NCI-H1694 (cell line): ENCODE measurements around the gene FKBP7.
"Not testable (repeated sequence)": the region's sequence is repeated elsewhere in the genome, so short reads cannot be mapped to it uniquely, and the experiment has no call there.

ENCODE experiments used
- DNase-seq: peaks from one replicate; lab custom pipeline; 2025; lab: John Stamatoyannopoulos, UW

The FKBP7 gene, protein sequence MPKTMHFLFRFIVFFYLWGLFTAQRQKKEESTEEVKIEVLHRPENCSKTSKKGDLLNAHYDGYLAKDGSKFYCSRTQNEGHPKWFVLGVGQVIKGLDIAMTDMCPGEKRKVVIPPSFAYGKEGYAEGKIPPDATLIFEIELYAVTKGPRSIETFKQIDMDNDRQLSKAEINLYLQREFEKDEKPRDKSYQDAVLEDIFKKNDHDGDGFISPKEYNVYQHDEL

DNA sequence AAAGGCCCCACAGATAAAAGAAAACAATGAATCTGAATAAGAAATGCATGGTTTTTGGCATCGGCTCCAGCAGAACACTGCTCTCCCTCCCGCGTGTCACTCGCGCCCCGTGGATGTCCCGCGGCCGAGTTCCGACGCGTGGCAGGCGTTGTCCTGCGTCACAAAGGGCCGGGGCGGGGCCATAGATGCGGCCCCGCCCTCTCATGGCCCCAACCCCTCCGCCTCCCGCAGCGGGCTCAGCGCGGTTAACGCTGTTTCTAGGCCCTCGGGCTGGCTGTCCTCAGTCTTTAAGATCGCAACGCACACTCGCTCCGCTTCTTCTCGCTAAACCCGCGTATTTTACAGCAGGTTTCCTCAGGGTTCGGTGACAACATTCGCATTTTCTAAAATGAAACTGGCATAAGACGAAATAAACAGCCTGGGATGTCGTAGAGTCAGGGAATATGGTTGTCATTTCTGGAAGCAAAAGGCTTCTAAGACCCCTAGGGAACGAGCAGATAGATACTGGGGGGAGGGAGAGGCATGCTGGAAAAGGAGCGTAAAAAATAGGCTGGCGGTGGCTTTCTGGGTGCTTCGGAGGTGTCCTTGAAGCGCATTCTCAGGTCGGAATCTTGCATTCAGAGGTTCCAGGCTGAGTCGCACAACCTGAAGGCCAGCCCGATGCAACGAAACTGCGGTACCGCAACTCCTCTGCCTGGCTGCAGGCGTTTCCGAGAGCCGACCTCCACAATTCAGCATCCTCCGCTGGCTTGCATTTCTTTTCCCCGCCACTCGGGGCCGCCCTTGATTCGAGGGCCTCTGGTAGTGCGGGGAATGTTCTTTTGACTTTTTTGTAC, at the start of gene FKBP7:
TSS of gene FKBP7 (minus strand) at position 162 of the 836 bp plus-strand sequence. CDS start at position 61, 101 bp downstream.
- DNase-seq: peak; percentile 83

DNA sequence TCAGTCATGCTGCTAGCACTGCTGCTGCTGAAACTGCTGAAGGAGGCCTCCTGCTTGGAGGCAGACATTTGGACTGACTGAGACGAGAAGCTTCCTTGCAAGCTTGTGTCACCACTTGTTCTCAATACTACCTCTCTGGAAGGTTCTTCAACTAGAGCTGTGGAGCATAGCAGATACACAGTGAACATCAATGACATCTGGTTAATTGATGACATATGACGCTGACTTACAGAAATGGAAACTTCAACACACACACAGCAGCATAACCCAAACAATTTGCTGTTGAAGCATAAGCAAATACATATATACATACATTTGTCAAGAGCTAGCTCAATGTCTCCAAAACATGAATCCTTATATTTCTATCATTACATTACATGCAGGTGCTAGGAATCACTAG, 49.2 kb upstream of the FKBP7 start:
- DNase-seq: no peak

DNA sequence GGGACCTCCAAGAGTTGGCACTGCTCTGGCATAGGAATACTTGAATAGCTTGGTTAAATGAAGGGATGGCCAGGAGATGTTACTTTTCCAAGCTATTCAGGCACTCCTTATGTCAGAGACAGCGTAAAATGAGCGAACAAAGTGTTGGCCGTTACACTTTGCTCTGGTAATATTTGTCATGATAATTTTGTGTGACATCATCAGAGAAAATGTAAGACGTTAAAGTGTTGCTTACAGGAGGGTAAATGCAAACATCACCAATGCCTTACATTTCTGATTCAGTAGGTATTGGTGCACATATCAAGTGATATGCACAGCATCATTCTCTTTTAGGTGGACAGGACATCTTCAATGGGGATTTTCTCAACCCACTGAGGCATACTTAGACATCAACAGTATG, 47.9 kb upstream of the FKBP7 start:
- no peak for DNase-seq

DNA sequence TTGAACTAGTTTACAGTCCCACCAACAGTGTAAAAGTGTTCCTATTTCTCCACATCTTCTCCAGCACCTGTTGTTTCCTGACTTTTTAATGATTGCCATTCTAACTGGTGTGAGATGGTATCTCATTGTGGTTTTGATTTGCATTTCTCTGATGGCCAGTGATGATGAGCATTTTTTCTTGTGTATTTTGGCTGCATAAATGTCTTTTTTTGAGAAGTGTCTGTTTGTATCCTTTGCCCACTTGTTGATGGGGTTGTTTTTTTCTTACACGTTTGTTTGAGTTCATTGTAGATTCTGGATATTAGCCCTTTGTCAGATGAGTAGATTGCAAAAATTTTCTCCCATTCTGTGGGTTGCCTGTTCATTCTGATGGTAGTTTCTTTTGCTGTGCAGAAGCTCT, 47.1 kb upstream of the FKBP7 start:
- DNase-seq: not testable (repeated sequence)

DNA sequence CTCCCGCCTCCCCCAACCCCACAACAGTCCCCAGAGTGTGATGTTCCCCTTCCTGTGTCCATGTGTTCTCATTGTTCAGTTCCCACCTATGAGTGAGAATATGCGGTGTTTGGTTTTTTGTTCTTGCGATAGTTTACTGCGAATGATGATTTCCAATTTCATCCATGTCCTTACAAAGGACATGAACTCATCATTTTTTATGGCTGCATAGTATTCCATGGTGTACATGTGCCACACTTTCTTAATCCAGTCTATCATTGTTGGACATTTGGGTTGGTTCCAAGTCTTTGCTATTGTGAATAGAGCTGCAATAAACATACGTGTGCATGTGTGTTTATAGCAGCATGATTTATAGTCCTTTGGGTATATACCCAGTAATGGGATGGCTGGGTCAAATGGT, 46.6 kb upstream of the FKBP7 start:
- not testable (repeated sequence) for DNase-seq

DNA sequence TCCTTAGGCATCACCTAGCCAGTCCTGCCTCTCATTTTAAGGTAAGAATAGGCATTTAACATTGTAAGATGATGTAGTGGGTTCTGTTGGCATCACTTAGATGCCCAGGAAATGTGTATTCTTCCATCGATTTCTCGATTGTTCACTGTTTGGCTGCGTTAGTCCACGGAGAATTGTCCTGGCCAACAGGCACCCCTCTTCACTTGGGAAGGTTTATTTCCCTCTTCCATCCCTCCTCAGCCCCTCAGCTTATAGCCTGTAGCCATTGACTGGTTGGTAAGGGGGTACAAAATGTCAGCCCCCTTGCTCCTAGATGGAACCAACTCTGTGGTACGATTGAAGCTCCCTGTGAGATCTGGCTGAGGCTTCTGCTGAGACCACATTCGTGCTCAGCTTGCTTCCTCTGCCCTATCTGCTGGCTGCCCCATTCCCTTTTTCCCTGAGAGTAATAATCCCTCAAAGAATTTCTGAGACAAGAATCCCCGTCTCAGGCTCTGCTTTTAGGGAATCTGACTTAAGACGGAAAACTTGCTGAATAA, 45.3 kb upstream of the FKBP7 start:
- no peak for DNase-seq

DNA sequence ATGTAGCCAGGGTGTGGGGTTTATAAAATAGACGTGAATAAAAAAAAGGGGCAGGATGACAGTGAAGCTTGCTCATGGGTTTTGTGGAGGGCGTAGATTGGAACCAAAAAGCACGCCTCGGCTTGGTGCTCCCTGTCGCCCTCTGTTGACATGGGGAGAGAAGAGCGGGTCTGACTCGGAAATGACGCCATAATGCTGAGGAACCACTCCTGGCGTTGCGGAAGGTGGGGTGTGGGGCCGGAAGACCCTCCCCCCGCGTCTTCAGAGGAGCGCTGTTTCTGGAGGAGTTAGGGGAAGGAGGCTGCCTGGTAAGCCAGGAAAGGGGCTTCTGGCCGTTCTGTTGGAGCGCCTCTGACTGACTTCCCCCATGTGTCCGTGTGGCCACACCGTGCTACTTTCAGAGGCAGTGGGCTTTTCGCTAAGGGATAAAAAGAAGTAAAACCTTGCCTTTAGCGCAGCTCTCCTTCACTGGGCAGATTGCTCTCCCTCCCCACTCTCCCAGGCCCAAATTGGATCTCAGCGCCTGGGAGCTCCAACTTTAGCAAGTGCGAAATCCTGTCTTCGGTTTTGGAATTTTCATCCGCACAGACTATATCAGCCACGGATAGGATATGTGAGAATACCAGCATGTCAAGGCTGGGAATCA, 44.7 kb upstream of the FKBP7 start:
- peak; percentile 69 for DNase-seq

DNA sequence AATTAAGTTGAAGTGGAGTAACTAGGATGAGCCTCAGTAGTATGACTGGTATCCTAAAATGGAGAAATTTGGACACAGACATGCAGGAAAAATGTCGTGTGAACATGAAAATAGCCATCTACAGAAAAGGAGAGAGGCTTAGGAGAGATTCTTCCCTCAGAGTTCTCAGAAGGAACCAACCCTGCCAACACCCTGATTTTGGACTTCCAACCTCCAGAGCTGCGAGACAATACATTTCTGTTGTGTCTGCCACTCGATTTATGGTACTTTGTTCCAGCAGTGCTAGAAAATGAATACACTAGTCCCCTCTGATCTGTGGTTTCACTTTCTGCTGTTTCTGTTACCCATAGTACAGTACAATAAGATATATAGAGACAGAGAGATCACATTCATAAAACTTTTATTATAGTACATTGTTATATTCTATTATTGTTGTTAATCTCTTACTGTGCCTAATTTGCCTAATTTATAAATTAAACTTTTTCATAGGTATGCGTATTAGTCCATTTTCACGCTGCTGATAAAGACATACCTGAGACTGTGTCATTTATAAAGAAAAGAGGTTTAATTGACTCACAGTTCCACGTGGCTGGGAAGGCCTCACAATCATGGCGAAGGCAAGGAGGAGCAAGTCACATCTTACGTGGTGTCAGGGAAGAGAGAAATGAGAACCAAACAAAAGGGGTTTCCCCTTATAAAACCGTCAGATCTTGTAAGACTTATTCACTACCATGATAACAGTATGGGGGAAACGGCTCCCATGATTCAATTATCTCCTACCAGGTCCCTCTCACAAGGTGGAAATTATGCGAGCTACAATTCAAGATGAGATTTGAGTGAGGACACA, 43.1 kb upstream of the FKBP7 start:
- DNase-seq: no peak

DNA sequence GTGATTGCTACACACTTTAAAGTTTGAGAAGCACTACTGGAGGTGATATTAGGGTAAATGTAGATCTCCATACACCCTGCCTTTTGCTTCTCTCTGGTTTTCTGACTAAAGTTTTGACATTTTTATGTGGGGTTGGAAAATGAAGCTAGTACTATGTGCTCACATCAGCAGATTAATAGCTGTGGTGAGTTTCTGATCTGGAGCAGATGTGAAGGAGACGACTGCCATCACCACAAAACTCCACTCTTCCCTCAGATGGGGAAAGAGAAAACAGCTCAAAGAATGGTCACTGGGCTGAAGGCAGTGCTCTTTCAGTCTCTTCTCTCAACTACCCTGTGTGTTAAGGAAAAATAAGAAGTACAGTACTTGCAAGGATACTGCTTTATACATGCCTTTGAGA, 39.1 kb upstream of the FKBP7 start:
- no peak for DNase-seq

DNA sequence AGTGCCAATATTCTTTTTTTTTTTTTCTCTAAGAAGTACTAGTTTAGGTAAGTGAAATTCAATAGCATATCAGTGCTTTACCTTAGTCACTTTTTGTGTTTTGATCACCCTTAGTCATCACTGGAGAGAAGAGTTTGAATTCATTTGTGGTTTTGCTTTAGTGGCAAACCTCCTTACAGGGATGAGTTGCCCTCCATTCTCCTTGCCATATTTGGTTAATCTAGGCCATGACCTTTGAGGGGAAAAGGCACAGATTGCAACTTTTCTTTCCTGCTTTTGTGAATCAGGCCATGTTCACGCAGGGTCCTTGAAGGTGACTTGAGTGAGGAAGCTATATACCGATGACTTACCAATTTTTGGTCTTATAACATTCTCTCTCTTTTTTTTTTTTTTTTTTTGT, 36.3 kb upstream of the FKBP7 start:
- no peak for DNase-seq

DNA sequence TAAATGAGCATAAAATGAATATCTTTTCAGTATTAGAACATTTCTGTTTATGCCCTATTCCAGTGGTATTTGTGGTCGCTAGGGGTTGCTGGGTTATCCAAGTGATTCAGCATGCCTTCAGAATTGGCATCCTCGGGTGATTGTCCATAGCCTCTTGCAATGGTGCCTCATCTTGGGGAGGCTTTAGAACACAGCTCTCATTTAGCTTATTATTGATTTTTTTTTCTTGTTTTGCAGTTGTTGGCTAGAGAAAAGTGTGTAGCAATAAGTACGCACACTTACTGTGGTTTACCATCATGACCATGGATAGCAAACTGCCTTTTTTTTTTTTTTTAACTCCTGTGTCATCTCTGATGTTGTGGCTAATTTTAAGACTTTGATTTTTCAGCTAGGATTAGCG, 35.5 kb upstream of the FKBP7 start:
- DNase-seq: no peak

DNA sequence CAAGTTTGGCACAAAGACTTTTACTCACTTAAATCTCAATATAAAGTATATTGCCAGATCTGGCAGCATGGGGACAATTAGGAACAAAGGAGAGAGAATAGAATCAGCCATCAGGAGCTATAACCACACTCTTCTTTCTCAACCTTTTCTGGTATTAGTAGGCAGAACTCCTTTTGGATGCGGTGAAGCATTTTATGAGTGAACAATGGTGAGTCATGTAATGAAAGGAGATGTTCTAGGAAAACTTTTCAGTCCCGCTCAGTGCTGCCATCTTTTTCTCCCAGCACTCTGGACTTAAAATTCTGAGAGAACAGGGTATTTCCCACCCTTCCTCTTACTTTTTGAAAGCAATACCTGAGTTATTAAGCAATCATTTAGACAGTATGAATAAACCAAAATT, 34.1 kb upstream of the FKBP7 start:
- DNase-seq: no peak

DNA sequence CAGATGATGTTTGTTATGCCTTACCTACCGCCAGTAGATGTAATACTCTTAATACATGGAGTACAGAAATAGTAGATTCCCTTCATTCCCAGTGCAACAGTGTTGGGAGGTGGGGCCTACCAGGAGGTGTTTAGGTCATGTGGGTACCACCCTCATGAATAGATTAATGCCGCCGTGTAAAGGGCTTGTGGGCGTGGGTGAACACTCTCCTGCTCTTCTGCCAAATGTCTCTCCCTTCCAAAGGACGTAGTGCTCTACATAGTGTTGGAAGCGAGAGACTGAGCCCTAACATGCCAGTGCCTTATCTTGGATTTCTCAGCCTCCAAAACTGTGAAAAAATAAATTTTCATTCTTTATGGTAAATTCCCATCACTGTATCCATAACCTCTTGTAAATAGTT, 32.0 kb upstream of the FKBP7 start:
- no peak for DNase-seq

DNA sequence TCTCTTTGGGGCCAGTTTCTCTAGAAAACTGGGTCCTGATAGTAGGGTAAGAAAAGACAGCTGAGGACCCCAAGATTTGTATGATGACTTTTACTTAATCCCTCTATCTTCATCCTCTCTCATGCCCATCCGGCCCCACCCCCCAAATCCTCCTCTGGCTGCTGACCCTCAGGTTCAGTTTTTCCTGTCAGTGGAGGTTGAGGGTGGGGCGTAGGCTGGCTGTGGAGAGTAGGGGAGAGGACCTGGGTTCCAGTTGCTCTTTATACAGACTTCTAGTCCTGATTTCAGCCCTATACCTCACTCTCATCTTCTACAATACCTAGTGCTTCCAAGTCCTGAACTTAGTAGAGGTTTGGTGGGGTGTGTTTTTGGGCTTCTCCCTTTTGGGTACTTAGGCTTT, 30.2 kb upstream of the FKBP7 start:
- DNase-seq: no peak

DNA sequence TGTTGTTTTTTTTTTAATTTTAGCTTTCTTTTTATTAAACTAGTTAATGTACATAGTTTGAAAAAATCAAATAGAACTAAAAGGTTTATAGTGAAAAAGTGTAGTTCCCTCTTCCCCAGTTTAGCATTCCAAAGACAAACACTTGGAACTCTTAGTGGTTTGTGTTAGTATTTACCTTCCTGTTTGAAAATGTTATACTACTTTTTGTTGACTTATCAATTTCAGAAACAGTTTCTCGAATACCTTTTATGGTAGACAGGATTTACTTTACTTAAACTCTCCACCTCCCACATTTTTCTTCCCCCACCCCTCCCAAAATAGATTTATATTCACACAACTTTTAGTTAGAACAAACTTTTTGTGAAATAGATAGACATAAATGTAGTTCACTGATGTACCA, 28.5 kb upstream of the FKBP7 start:
- DNase-seq: no peak

DNA sequence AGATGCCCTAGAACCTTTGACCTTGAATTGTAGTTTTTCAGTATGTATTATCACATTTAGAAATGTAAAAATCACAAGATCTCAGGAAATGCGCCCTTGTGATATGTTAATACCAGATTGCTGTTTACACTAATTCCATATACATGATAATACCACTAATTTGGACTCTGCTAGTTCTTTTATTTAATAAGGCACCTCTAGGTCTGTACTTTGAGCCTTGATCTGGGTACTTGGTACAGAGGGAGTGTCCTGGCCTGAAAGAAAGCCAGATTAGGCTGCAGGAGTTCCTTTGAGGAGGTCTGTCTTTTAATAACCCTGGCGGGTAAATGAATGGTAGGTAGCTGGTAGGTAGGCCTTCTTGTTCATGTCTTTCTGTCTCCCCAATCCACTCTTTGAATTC, 28.1 kb upstream of the FKBP7 start:
- no peak for DNase-seq

DNA sequence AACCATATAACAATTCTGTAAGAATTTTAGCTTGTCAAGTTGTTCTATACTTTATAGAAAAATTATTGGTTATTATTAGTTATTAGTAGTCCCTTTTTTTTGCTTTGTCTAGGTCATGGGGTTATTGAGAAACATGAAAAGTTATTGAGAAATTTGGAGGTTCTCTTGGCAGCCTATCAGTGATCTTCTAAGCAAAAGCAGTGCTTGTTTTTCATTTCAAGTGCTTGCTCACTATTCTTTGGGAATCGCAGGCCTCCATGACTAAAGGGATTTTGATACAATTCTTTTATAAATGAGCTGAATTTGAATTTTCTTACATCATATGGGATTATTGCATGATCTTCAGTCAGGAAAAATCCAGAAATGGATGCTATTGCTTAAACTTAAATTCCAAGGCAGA, 27.7 kb upstream of the FKBP7 start:
- DNase-seq: no peak

DNA sequence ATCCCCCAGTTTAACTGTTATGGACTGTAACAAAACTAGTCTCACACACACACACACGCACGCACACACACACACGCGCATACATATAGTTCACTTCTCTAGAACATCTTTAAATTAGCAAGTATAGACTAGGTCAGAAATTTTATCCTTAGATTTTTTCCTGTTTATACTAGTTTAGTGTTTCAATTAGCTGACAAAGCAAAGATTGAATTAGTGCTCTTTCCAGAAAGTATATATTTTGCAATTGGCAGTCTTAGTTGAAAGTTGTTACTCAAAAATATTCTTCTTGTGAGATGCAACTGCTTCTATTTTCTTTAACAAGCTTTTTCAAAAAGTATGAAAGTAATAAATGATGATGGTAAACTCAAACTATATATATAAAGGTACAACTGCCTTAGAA, 24.4 kb upstream of the FKBP7 start:
- DNase-seq: no peak

DNA sequence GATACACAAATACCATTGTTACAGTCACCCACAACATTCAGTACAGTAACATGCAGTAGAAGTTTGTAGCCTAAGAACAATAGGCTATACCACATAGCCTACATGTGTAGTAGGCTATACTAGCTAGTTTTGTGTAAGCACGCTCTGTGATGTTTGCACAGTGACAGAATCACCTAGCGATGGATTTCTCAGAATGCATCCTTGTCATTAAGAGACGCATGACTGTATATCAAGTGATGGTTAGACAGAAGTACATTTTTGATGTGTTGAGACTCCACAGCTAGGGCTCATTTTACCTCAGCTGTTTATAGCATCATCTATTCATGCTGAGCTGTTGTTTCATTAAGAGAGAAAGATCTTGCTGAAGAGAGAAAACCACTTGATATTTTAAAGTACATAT, 21.2 kb upstream of the FKBP7 start:
- DNase-seq: no peak

DNA sequence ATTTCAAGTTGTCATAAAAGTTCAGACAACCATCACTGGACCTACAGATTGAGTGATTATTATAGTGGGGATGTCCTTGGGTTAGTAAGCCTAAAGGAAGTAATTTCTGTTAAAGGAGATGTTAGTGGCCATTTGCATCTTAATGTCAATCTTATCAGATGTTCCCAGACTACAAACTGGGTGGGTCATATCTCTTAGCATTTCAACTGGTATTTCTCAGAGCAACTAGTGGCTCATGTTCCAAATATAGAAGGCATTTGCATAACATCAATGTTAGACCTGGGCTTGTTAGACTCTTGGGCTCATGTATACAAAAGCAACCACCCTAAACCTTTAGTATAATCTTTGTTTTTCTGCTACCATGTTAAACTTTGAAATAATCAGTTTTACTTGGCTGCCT, 19.7 kb upstream of the FKBP7 start:
- no peak for DNase-seq

DNA sequence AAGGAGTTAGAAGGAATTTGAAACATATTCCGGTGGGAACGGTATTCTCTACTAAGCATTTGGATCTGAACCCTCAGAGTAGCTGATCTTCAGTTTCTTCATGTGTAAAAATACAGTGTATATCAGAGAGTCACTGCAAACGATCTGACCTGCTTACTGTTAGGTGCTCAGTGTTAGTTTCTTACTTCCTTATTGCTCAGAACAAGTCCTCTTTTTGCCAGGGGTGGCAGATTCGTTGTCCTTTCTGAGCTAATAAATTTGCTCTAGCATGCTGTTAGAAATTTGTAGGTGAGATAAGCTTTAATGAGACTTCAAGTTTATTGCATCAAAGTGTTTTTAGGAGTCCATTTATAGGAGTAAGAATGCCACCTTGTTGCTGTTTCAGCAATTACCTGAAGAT, 17.6 kb upstream of the FKBP7 start:
- no peak for DNase-seq

DNA sequence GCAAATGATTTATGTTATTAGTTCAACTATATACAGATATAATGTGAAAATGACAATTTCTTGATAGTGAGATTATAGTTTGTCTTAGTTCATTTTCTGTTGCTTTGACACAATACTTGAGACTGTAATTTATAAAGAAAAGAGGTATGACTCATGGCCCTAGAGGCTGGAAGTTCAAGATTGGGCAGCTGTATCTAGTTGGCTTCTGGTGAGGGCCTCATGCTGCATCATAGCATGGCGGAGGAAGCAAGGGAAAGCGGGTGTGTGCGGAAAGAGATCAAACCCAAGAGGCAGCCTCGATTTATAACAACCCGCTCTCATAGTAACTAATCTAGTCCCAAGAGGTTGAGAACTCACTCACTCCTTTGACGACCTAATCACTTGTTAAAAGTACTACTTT, 13.2 kb upstream of the FKBP7 start:
- no peak for DNase-seq
